ENCODE data around the gene CLIC2.
"Not testable (repeated sequence)": the region's sequence is repeated elsewhere in the genome, so short reads cannot be mapped to it uniquely, and the experiment has no call there.

Gene CLIC2

DNA sequence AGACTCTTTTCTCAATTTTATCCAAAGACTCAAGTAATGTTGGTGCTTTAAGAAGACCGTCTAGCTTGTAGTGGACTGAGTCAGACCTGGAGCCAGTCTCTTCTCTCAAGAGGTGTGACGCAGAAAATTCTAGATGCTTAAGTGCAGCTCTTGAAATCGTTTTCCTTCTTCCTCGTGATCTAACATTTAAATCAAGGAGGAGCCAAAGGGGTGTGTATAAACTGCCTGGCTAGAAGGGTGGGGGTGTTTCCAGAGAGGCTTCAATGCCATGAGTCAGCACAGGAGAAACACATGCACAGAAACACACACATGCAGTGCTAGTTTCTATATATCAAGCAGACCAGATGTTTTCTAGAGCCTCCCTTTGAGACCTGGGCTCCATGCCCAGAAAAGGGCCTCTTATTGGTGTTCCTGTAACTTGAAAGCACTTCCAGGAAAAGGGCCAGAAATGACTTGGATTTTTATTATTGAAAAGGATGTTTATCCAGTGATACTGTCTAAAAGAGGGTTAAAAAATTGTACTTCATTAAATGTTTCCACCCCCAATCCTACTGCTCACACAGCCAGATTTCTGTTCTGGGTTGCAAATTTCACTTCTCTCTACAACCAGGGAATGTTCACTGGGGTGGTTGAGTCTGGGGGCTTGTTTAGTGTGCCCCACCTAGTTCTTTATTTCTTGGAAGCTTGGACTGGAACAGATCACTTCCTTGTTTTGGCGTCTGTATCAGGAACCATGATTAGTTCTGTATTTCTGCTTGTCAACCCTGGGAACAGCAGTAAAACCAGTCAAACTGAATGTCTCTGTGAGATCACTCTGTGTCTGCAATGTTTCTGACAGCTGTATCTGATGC, at the start of gene CLIC2:
Gene CLIC2, minus strand, starts transcription at position 129 of the 851 bp plus-strand sequence. CDS start 187 bp downstream, outside the sequence.
- no peak for DNase-seq

DNA sequence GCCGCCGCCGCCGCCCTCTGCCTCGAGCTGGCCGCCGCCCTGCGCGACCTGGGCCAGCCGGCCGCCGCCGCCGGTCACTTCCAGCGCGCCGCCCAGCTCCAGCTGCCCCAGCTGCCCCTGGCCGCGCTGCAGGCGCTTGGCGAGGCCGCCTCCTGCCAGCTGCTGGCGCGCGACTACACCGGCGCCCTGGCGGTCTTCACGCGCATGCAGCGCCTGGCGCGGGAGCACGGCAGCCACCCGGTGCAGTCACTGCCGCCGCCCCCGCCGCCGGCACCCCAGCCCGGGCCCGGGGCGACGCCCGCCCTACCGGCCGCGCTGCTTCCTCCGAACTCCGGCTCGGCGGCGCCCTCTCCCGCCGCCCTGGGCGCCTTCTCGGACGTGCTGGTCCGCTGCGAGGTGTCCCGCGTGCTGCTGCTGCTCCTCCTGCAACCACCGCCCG, 48.1 kb upstream of the CLIC2 start:
- not testable (repeated sequence) for DNase-seq

DNA sequence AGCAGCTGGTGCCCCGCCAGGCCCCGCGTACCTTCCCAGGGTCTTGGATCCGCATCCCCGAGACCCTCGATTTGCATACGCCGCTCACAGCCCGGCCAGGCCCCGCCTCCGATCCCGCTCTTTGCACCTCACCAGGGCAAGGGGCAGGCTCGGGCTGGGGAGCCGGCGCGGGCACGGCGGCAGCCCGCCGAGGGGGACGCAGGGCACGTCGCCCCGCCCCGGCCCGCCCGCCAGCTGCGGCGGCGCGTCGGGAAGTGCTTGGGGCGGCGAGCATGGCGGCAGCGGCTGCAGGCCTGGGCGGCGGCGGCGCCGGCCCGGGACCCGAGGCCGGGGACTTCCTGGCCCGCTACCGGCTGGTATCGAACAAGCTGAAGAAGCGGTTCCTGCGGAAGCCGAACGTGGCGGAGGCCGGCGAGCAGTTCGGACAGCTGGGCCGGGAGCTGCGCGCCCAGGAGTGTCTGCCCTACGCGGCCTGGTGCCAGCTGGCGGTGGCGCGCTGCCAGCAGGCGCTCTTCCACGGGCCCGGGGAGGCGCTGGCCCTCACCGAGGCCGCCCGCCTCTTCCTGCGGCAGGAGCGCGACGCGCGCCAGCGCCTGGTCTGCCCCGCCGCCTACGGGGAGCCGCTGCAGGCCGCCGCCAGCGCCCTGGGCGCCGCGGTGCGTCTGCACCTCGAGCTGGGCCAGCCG, 47.6 kb upstream of the CLIC2 start, which contains the start of gene F8A2:
Gene F8A2, plus strand, starts transcription at position 253 of the 686 bp plus-strand sequence. Its CDS starts 20 bp downstream, at position 273.
- not testable (repeated sequence) for DNase-seq

DNA sequence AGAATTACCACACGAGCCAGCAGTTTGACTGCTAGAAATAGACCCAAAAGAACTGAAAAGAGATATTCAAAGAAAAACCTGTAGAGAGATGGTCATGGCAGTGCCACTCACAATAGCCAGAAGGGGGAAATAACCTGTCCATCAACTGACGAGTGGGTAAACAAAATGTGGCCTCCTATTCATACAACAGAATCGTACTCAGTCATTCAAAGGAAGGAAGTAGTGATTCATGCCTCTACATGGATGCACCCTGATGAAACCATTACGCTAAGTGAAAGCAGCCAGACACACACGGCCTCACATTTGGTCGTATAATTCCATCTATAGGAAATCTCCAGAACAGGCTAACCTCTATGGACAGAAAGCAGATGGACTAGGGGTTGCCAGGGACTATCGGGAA, 45.4 kb upstream of the CLIC2 start:
- DNase-seq: not testable (repeated sequence)

GRCh38 chrX:155373777-155374458, 39.5 kb upstream of the CLIC2 start:
- not testable (repeated sequence) for DNase-seq

GRCh38 chrX:155363712-155364111, 29.3 kb upstream of the CLIC2 start:
- not testable (repeated sequence) for DNase-seq

DNA sequence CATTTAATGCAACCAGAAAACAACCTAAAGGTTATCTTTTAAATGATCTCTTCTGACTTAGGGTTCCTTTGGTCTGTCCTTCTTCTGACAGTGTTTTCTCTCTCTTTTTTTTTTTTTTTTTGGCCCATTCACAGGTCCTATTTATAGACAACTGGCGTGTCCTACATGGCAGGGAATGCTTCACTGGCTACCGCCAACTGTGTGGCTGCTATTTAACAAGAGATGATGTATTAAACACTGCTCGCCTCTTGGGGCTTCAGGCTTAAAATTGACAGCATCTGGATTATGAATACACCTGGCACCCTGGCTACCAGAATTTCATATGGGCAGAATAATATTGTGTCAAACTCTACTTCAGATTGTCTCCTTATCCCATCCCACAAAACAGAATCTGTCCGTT, 15.0 kb upstream of the CLIC2 start:
- not testable (repeated sequence) for DNase-seq

- not testable (repeated sequence) for DNase-seq
Observed at GRCh38 chrX:155345689-155346088, 11.3 kb upstream of the CLIC2 start.

GRCh38 chrX:155335337-155335712, 911 bp upstream of the CLIC2 start:
- not testable (repeated sequence) for DNase-seq

DNA sequence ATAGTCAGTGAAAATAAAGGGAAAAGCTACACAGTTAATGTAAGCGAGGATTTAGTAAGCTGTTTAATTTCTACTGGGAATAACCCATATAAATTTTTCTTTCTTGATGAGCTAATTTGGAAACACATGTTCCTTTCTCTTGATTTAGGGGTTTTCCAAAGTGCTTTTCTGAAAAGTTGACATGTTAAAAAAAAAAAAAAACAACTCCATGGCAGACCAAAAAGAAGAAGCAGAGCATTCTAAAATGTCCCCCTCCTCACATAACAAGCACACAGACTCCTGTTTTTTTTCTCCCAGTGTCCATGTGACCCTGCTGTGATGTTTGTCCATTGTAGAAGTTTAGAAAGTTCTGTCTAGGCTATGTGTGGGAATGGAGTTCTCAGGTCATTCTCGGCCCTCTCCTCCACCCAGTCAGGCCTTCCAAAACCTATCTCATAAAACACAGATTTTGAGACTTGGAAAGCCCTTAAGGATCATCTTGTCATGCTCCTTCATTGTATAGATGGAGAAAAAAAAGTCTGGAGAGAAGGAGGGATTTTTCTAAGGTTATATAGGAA, 792 bp downstream of the CLIC2 start:
- DNase-seq: no peak

GRCh38 chrX:155330992-155331391, 3.4 kb downstream of the CLIC2 start:
- no peak for DNase-seq

DNA sequence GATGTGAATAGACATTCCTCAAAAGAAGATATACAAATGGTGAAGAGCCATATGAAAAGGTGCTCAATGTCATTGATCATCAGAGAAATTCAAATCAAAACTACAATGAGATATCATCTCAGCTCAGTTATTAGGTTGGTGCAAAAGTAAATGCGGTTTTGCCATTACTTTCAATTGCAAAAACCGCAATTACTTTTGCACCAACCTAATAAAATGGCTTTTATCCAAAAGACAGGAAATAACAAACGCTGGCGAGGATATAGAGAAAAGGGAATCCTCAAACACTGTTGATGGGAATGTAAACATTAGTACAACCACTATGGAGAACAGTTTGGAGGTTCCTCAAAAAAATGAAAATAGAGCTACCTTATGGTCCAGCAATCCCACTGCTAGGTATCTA, 5.1 kb downstream of the CLIC2 start:
- no peak for DNase-seq

- no peak for DNase-seq
Observed at GRCh38 chrX:155326610-155327009, 7.8 kb downstream of the CLIC2 start.

GRCh38 chrX:155314260-155314659, 20.2 kb downstream of the CLIC2 start:
- no peak for DNase-seq

- no peak for DNase-seq
Observed at GRCh38 chrX:155313766-155314165, 20.6 kb downstream of the CLIC2 start.

- no peak for DNase-seq
Observed at GRCh38 chrX:155293771-155294170, 40.6 kb downstream of the CLIC2 start.

GRCh38 chrX:155279873-155280272, 54.5 kb downstream of the CLIC2 start:
- DNase-seq: no peak

- no peak for DNase-seq
Observed at GRCh38 chrX:155270969-155271368, 63.4 kb downstream of the CLIC2 start.

- not testable (repeated sequence) for DNase-seq
Observed at GRCh38 chrX:155267995-155268394, 66.4 kb downstream of the CLIC2 start.

DNA sequence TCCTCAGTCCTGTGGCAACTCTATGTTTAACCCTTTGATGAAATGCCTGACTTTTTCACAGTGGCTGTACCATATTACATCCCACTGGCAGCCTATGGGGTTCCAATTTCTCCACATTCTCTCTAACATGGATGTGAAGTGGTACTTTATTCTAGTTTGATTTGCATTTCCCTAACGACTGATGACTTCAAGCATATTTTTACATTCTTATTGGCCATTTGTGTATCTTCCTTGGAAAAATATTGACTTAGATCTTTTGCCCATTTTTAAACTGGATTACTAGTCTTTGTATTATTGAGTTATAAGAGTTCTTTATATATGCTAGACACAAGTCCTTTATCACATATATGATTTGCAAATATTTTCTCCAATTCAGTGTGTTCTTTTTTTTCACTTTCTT, 68.0 kb downstream of the CLIC2 start:
- DNase-seq: no peak

DNA sequence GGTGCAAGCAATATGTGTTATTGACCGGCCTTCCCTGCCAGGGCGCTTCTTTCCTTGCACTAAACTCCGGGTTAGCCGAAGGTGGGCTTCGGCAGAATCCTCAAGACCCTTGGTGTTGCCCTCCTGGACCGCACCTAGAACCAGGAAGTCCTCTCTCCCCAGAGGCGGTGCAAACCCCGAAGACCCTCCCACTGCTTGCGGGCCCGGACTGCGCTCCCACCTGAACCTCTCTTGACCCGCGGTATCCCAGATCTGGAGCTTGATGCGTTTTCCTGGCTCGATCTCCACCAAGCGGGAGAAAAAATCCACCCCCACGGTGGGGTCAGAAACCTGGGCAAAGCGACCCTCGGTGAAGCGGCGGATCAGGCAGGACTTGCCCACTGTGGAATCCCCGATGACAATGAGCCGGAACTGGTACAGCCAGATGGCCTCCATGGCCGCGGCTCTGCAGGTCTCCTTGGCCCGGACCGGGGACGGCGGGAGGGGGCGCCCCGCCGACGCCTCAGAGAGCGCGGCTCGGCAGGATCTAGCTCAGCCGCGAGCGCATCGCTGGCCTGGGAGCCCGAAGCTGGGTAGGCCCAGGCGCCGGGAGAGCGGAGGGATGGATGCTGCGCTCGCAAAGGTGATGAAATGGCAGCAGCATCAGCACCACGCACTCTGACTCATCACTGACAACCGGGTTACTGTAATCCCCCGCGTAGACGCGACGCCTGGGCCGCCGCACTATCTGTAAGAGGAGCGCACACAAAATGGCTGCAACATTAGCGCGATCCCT, 70.4 kb downstream of the CLIC2 start, which contains the start of gene RAB39B:
Gene RAB39B, minus strand, starts transcription at position 638 of the 775 bp plus-strand sequence. Its CDS starts 203 bp downstream, at position 435.
- peak; percentile 77 for DNase-seq
